Spleen (tissue), 7 donors: ENCODE data around the gene LY6G6D.

Source experiments
- CTCF ChIP-seq, 11 experiments: fragments of 200-600 bp in 7 of 11; fragments of 450-650 bp in 4 of 11; sonication (generic) in 4 of 11; IDR thresholded peaks in 8 of 11; conservative IDR thresholded peaks in 3 of 11; 1 replicate in 7 of 11; 2 replicates in 4 of 11; pipeline versions ENCODE4 v1.4.0 to v1.8.0; 2016 to 2021; ENCODE audit warnings: antibody characterized with exemption in 11 of 11, inconsistent platforms in 4 of 11, mild to moderate bottlenecking in 1 of 11
- POLR2A ChIP-seq, 3 donors: fragments of 450-650 bp; IDR thresholded peaks; one replicate each; pipeline ENCODE4 v1.5.1; 2017; ENCODE audit warnings: antibody characterized with exemption in 3 of 3, mild to moderate bottlenecking in 1 of 3
- POLR2AphosphoS5 ChIP-seq, 3 donors: sonication (generic); formaldehyde crosslinking; IDR thresholded peaks; one replicate each; pipeline ENCODE4 v1.5.1; 2017; ENCODE audit warnings: antibody characterized with exemption in 3 of 3
- donor health status: DM: no; HTN: no; CAD: no; lungs with moderate emphysema.
- donor health status: DM: no; HTN: no; CAD: no.
- donor health status: DM: no; HTN: no; CAD: no.

GRCh38 chr6:31728767-31729514 is 13.8 kb downstream of the LY6G6D start, which contains the start of gene DDAH2:
- TF ChIP-seq CTCF (IDR thresholded peaks at IDR 0.05 in 8 of 11, conservative IDR thresholded peaks at IDR 0.05 in 3 of 11) (peak in 5 of 11 experiments; percentile 62 to 87 (median 83)), POLR2A (IDR thresholded peaks at IDR 0.05) (no peak), POLR2AphosphoS5 (IDR thresholded peaks at IDR 0.05) (peak in 2 of 3 donors; percentile 6 to 78)
